H1 (cell line): Measurements from ENCODE around the gene SEMA3B. TPM values are rescaled to one million over a fixed set of nuclear protein-coding genes. Genes with fewer than 3 reads are reported as not detected.

ENCODE experiments used
- polyA plus RNA-seq, 7 experiments: library from polyadenylated mRNA; depleted of rRNA in 3 of 7; stranded (reverse) in 5 of 7; unstranded in 2 of 7; fragments of >200 nt in 5 of 7; fragments of 200-250 nt in 2 of 7; gene quantifications; 1 replicate in 5 of 7; 2 replicates in 1 of 7; 4 replicates in 1 of 7; pipeline versions ENCODE4 v1.2.1 to v1.2.3, GENCODE V29; 2011 to 2013; ENCODE audit warnings: missing spikeins in 2 of 7, mixed read lengths in 2 of 7
- total RNA-seq: library from RNA; stranded (reverse); fragmentation: NEBNext Ultra II Directional; extraction: Animal tissue kit (Norgen Biotek cat#: 25700); gene quantifications from 2 replicates; pipeline ENCODE4 v1.2.1, GENCODE V29; 2021
- TF ChIP-seq, protein P1 (sequence below): IDR thresholded peaks from 2 replicates; pipeline ENCODE4 v1.6.1; 2012; ENCODE audit warnings: inconsistent platforms

Gene SEMA3B
- total and polyA plus RNA-seq, 2 of the 8 experiments (the other 6 are each of a cell fraction or from before 2014, with no cell fraction given): 3.0 to 4.7 TPM

DNA sequence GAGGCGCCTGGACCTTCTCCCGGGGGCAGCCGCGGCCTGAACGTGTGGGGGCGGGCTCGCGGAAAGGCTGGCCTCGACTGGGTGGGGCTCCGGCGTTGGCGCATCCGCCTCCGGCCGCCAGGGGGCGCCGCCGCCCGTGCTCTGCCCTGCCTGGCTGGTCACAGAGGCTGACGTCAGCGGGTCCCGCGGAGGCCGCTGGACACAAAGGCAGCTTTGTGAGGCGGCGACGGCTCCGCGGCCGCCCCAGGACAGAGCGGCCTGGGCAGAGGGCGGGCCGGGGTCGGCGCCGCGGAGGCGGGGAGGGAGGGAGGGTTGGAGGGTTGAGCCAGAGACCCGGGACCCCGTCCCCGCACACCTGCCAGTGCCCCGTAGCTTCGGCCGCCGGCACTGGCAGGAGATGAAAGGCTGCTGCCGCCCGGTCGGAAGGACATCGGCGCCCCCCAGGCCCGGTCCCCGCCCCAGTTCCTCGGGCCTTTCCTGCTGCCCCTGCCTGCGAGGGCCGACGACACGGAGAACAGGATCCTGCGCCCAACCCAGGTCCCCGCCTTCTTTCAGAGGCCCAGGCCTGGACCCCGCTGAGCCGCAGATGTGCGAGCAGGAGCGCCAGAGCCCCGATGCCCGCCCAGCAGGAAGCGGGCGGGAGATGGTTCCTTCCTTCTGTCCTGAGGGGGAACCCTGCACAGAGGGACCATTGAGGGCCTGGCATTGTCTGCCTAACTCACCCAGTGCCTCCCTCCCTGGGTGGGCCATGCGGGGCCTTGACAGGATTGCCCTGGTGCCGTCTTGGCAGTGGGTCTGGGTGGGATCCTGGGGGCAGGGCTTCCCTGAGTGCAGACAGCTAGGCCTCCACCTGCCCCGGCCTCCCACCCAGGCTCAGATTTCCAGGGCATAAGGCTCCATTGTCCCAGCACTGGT, 8.7 kb upstream of the SEMA3B start (continued):
- TF ChIP-seq, protein P1, sequence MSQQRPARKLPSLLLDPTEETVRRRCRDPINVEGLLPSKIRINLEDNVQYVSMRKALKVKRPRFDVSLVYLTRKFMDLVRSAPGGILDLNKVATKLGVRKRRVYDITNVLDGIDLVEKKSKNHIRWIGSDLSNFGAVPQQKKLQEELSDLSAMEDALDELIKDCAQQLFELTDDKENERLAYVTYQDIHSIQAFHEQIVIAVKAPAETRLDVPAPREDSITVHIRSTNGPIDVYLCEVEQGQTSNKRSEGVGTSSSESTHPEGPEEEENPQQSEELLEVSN: peak; percentile 39; the same call in 1 of the 2 replicates
- TF ChIP-seq, all 59 proteins: peak for 23
